ENCODE measurements around the gene TSPEAR. TPM values are rescaled to one million over a fixed set of nuclear protein-coding genes. Genes with fewer than 3 reads are reported as not detected.

TSPEAR gene
- total and polyA plus RNA-seq, 2 donors (not counting 1 experiment from before 2014, with no cell fraction given) = not detected

DNA sequence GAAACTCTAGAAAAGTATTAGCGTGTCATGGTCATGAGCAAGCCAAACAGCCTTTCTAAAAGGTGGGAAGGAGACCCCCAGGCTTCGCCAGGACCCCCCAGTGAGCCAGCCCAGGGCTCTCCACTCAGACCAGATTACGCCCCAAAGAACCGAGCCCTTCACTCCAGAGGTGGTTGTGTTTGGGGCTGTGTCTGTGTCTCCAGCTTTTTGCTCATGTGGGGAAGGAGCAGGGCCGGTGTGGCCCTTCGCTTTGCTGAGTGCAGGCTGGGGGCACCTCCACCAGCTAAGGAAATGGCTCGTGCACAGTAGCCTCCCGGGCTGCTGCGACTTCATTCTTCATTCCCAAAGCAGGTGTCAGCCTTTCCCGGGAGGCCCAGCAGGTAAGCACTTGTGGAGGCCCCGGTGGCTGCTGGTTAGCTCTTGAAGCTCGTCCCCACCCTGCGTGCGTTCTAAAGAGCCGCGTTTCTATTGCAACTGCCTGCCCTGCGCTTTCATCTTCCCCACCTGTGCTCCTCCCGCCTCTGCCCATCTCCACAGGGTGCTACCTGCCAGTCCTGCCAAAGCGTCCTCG is 531 bp downstream of the TSPEAR start:
- Histone ChIP-seq H3K36me3 (ENCODE audit: control insufficient read depth, insufficient read depth, low read length) (no peaks in the 10 kb centered on the region), H4K20me1 (ENCODE audit: control insufficient read depth, extremely low read depth, insufficient read depth, low read length) (no peaks in the 10 kb centered on the region), H3K79me2 (ENCODE audit: control insufficient read depth, insufficient read depth, low read length) (no peaks in the 10 kb centered on the region), H3K27ac (ENCODE audit: insufficient read depth, low read length) (no peak overlapping the region), H3K4me3 (replicated peaks in 1 of 4; ENCODE audit: control extremely low read depth in 1 of 4, insufficient read depth in 1 of 4, low read depth in 3 of 4, low read length in 4 of 4) (no peak overlapping the region), H3K27me3 (ENCODE audit: control insufficient read depth, insufficient read depth, low read length) (peaks cover 65% of the 10 kb centered on the region), H3K9ac (ENCODE audit: insufficient read depth, low read length) (no peak overlapping the region), H2AFZ (ENCODE audit: low read length) (no peak overlapping the region), H3K4me1 (ENCODE audit: control insufficient read depth, extremely low read depth, insufficient read depth, low read length) (no peaks in the 10 kb centered on the region), H3K4me2 (ENCODE audit: extremely low read depth, insufficient read depth, low read length) (no peak overlapping the region), H3K9me3 (ENCODE audit: control insufficient read depth, insufficient read depth, low read depth, low read length) (no peaks in the 10 kb centered on the region)
- TF ChIP-seq EZH2 (IDR thresholded peaks at IDR 0.05; ENCODE audit: low read length, missing control alignments) = peak; percentile 66
- TF ChIP-seq, protein P1, sequence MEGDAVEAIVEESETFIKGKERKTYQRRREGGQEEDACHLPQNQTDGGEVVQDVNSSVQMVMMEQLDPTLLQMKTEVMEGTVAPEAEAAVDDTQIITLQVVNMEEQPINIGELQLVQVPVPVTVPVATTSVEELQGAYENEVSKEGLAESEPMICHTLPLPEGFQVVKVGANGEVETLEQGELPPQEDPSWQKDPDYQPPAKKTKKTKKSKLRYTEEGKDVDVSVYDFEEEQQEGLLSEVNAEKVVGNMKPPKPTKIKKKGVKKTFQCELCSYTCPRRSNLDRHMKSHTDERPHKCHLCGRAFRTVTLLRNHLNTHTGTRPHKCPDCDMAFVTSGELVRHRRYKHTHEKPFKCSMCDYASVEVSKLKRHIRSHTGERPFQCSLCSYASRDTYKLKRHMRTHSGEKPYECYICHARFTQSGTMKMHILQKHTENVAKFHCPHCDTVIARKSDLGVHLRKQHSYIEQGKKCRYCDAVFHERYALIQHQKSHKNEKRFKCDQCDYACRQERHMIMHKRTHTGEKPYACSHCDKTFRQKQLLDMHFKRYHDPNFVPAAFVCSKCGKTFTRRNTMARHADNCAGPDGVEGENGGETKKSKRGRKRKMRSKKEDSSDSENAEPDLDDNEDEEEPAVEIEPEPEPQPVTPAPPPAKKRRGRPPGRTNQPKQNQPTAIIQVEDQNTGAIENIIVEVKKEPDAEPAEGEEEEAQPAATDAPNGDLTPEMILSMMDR (conservative IDR thresholded peaks at IDR 0.05 in 1 of 2, IDR thresholded peaks at IDR 0.05 in 1 of 2; ENCODE audit: low read depth in 1 of 2, low read length in 2 of 2) = no peak
- DNase-seq (ENCODE audit: low read depth in 2 of 2) = no peak

GRCh38 chr21:44710294-44710665 is 1.1 kb downstream of the TSPEAR start:
- Histone ChIP-seq H3K36me3 (ENCODE audit: control insufficient read depth, insufficient read depth, low read length) (no peaks in the 10 kb centered on the region), H3K27ac (ENCODE audit: insufficient read depth, low read length) (no peak overlapping the region), H3K4me2 (ENCODE audit: extremely low read depth, insufficient read depth, low read length) (no peak overlapping the region), H3K4me3 (replicated peaks in 1 of 4; ENCODE audit: control extremely low read depth in 1 of 4, insufficient read depth in 1 of 4, low read depth in 3 of 4, low read length in 4 of 4) (no peak overlapping the region), H3K27me3 (ENCODE audit: control insufficient read depth, insufficient read depth, low read length) (peaks cover 65% of the 10 kb centered on the region), H2AFZ (ENCODE audit: low read length) (no peak overlapping the region), H3K4me1 (ENCODE audit: control insufficient read depth, extremely low read depth, insufficient read depth, low read length) (no peaks in the 10 kb centered on the region), H3K9ac (ENCODE audit: insufficient read depth, low read length) (no peak overlapping the region), H3K79me2 (ENCODE audit: control insufficient read depth, insufficient read depth, low read length) (no peaks in the 10 kb centered on the region), H3K9me3 (ENCODE audit: control insufficient read depth, insufficient read depth, low read depth, low read length) (no peaks in the 10 kb centered on the region), H4K20me1 (ENCODE audit: control insufficient read depth, extremely low read depth, insufficient read depth, low read length) (no peaks in the 10 kb centered on the region)
- TF ChIP-seq, protein P1 (conservative IDR thresholded peaks at IDR 0.05 in 1 of 2, IDR thresholded peaks at IDR 0.05 in 1 of 2; ENCODE audit: low read depth in 1 of 2, low read length in 2 of 2) = no peak
- TF ChIP-seq EZH2 (IDR thresholded peaks at IDR 0.05; ENCODE audit: low read length, missing control alignments) = peak; percentile 38
- no peak for DNase-seq (ENCODE audit: low read depth in 2 of 2)

- Histone ChIP-seq H4K20me1 (ENCODE audit: control insufficient read depth, extremely low read depth, insufficient read depth, low read length) (no peaks in the 10 kb centered on the region), H2AFZ (ENCODE audit: low read length) (no peak overlapping the region), H3K27me3 (ENCODE audit: control insufficient read depth, insufficient read depth, low read length) (peaks cover 62% of the 10 kb centered on the region), H3K4me2 (ENCODE audit: extremely low read depth, insufficient read depth, low read length) (no peak overlapping the region), H3K4me3 (replicated peaks in 1 of 4; ENCODE audit: control extremely low read depth in 1 of 4, insufficient read depth in 1 of 4, low read depth in 3 of 4, low read length in 4 of 4) (no peak overlapping the region), H3K9ac (ENCODE audit: insufficient read depth, low read length) (no peak overlapping the region), H3K27ac (ENCODE audit: insufficient read depth, low read length) (no peak overlapping the region), H3K36me3 (ENCODE audit: control insufficient read depth, insufficient read depth, low read length) (no peaks in the 10 kb centered on the region), H3K9me3 (ENCODE audit: control insufficient read depth, insufficient read depth, low read depth, low read length) (no peaks in the 10 kb centered on the region), H3K4me1 (ENCODE audit: control insufficient read depth, extremely low read depth, insufficient read depth, low read length) (no peaks in the 10 kb centered on the region), H3K79me2 (ENCODE audit: control insufficient read depth, insufficient read depth, low read length) (no peaks in the 10 kb centered on the region)
- TF ChIP-seq, protein P1 (conservative IDR thresholded peaks at IDR 0.05 in 1 of 2, IDR thresholded peaks at IDR 0.05 in 1 of 2; ENCODE audit: low read depth in 1 of 2, low read length in 2 of 2) = no peak
- TF ChIP-seq EZH2 (IDR thresholded peaks at IDR 0.05; ENCODE audit: low read length, missing control alignments) = peak; percentile 70
- DNase-seq (ENCODE audit: low read depth in 2 of 2) = peak in 1 of 2 donors; percentile 16
These were observed 1.7 kb downstream of the TSPEAR start for GRCh38 chr21:44709426-44710293.

Measured in fibroblast of lung (primary cell).